Breast epithelium (tissue), 3 donors: ENCODE results near the gene DTX4.

Experiments used
- CTCF ChIP-seq, 3 donors: fragments of 450-650 bp; IDR thresholded peaks; one replicate each; pipeline ENCODE4 v1.5.1; 2016 to 2017; ENCODE audit warnings: antibody characterized with exemption in 3 of 3, mild to moderate bottlenecking in 3 of 3, moderate library complexity in 3 of 3
- POLR2A ChIP-seq: fragments of 450-650 bp; IDR thresholded peaks from one replicate; pipeline ENCODE4 v1.6.1; 2016; ENCODE audit warnings: antibody characterized with exemption, mild to moderate bottlenecking, moderate library complexity
- POLR2AphosphoS5 ChIP-seq, 3 donors: sonication (generic); formaldehyde crosslinking; IDR thresholded peaks; one replicate each; pipeline ENCODE4 v1.6.1; 2017; ENCODE audit warnings: antibody characterized with exemption in 3 of 3

GRCh38 chr11:59185386-59185945 lies 13.5 kb downstream of the DTX4 start:
- TF ChIP-seq POLR2A (no peak), CTCF (IDR thresholded peaks at IDR 0.05) (no peak), POLR2AphosphoS5 (IDR thresholded peaks at IDR 0.05) (no peak)
